H9 (cell line): ENCODE data around the gene MAGI1. TPM values are rescaled to one million over a fixed set of nuclear protein-coding genes. Genes with fewer than 3 reads are reported as not detected.

ENCODE experiments used
- DNase-seq: peaks from one replicate; pipeline ENCODE4 v3.0.0-alpha.2; 2017
- H2AFZ ChIP-seq: one replicate; pipeline ENCODE4 v1.6.1; 2013; ENCODE audit warnings: mild to moderate bottlenecking, low read length, control low read depth, moderate library complexity
- H2AK5ac ChIP-seq: 2 replicates; pipeline ENCODE4 v1.6.1; 2013; ENCODE audit warnings: low read length, control low read depth, mixed read lengths; ENCODE audit not compliant: insufficient read length
- H2BK120ac ChIP-seq: one replicate; pipeline ENCODE4 v1.6.1; 2013; ENCODE audit warnings: low read depth, mild to moderate bottlenecking, low read length, control low read depth, inconsistent platforms; ENCODE audit not compliant: poor library complexity, severe bottlenecking
- H2BK12ac ChIP-seq: 2 replicates; pipeline ENCODE4 v1.6.1; 2013; ENCODE audit warnings: low read length, control low read depth, mixed read lengths, low read depth; ENCODE audit not compliant: insufficient read length
- H2BK15ac ChIP-seq: 2 replicates; pipeline ENCODE4 v1.6.1; 2013; ENCODE audit warnings: low read depth, low read length, control low read depth
- H2BK20ac ChIP-seq: one replicate; pipeline ENCODE4 v1.6.1; 2013; ENCODE audit warnings: low read depth, mild to moderate bottlenecking, low read length, control low read depth, inconsistent platforms; ENCODE audit not compliant: poor library complexity, severe bottlenecking
- H2BK5ac ChIP-seq: 2 replicates; pipeline ENCODE4 v1.6.1; 2013; ENCODE audit warnings: low read length, control low read depth, mixed read lengths; ENCODE audit not compliant: insufficient read length
- H3K14ac ChIP-seq: 2 replicates; pipeline ENCODE4 v1.6.1; 2013; ENCODE audit warnings: low read length, control low read depth; ENCODE audit not compliant: insufficient read depth
- H3K18ac ChIP-seq: 2 replicates; pipeline ENCODE4 v1.6.1; 2013; ENCODE audit warnings: low read depth, mild to moderate bottlenecking, mixed read lengths, low read length, control low read depth; ENCODE audit not compliant: insufficient read length
- H3K23ac ChIP-seq: 2 replicates; pipeline ENCODE4 v1.6.1; 2013; ENCODE audit warnings: low read length, control low read depth, mixed read lengths, low read depth; ENCODE audit not compliant: insufficient read length
- H3K23me2 ChIP-seq: 2 replicates; pipeline ENCODE4 v1.6.1; 2013; ENCODE audit warnings: low read depth, mild to moderate bottlenecking, mixed read lengths, low read length, control low read depth; ENCODE audit not compliant: insufficient read length, poor library complexity, severe bottlenecking
- H3K27ac ChIP-seq: 2 replicates; pipeline ENCODE4 v1.5.1; 2013; ENCODE audit warnings: low read length, control low read depth, mixed read lengths, low read depth; ENCODE audit not compliant: insufficient read length
- H3K27me3 ChIP-seq: 2 replicates; pipeline ENCODE4 v1.6.1; 2013; ENCODE audit warnings: low read length, control low read depth, inconsistent platforms; ENCODE audit not compliant: insufficient read depth
- H3K4ac ChIP-seq: 2 replicates; pipeline ENCODE4 v1.6.1; 2013; ENCODE audit warnings: low read depth, mild to moderate bottlenecking, control low read depth, inconsistent platforms, low read length, moderate library complexity
- H3K4me1 ChIP-seq: 2 replicates; pipeline ENCODE4 v1.6.1; 2013; ENCODE audit warnings: low read length, control low read depth, inconsistent platforms; ENCODE audit not compliant: insufficient read depth
- H3K4me2 ChIP-seq: 2 replicates; pipeline ENCODE4 v1.6.1; 2013; ENCODE audit warnings: low read length, control low read depth, mixed read lengths; ENCODE audit not compliant: insufficient read length, insufficient read depth
- H3K56ac ChIP-seq: 2 replicates; pipeline ENCODE4 v1.6.1; 2013; ENCODE audit warnings: low read depth, mild to moderate bottlenecking, mixed read lengths, low read length, control low read depth; ENCODE audit not compliant: insufficient read length
- H3K79me1 ChIP-seq: 2 replicates; pipeline ENCODE4 v1.6.1; 2013; ENCODE audit warnings: low read depth, mild to moderate bottlenecking, moderate library complexity, low read length, control low read depth, inconsistent platforms; ENCODE audit not compliant: insufficient read depth, poor library complexity, severe bottlenecking
- H3K79me2 ChIP-seq: 2 replicates; pipeline ENCODE4 v1.6.1; 2013; ENCODE audit warnings: low read length, control low read depth, inconsistent platforms; ENCODE audit not compliant: insufficient read depth
- H3K9ac ChIP-seq: 2 replicates; pipeline ENCODE4 v1.6.1; 2013; ENCODE audit warnings: low read length, control low read depth, mixed read lengths; ENCODE audit not compliant: insufficient read length; ENCODE audit errors: extremely low read depth
- H3K9me3 ChIP-seq: one replicate; pipeline ENCODE4 v1.6.1; 2013; ENCODE audit warnings: low read depth, low read length, inconsistent platforms; ENCODE audit not compliant: control insufficient read depth
- H3T11ph ChIP-seq: one replicate; pipeline ENCODE4 v1.6.1; 2013; ENCODE audit warnings: mild to moderate bottlenecking, low read length, control low read depth, inconsistent platforms
- H4K20me1 ChIP-seq: one replicate; pipeline ENCODE4 v1.6.1; 2013; ENCODE audit not compliant: control insufficient read depth, insufficient read length, insufficient read depth
- H4K5ac ChIP-seq: 2 replicates; pipeline ENCODE4 v1.6.1; 2013; ENCODE audit warnings: low read depth, mild to moderate bottlenecking, mixed read lengths, low read length, control low read depth; ENCODE audit not compliant: insufficient read length
- H4K8ac ChIP-seq: replicated peaks from 2 replicates; pipeline ENCODE4 v1.6.1; 2013; ENCODE audit warnings: low read length, control low read depth, mixed read lengths, low read depth; ENCODE audit not compliant: insufficient read length
- H4K91ac ChIP-seq: 2 replicates; pipeline ENCODE4 v1.6.1; 2013; ENCODE audit warnings: low read depth, mild to moderate bottlenecking, moderate library complexity, mixed read lengths, low read length, control low read depth; ENCODE audit not compliant: insufficient read length
- H3K27ac Mint-ChIP-seq, 3 experiments: 2 replicates in 2 of 3; 3 replicates in 1 of 3; pipeline ENCODE4 v1.8.0; 2020 to 2021; ENCODE audit warnings: mixed read lengths in 3 of 3, mild to moderate bottlenecking in 1 of 3, moderate library complexity in 1 of 3
- H3K27me3 Mint-ChIP-seq: 2 replicates; pipeline ENCODE4 v1.8.0; 2021; ENCODE audit warnings: low read depth, mild to moderate bottlenecking, moderate library complexity, mixed read lengths
- H3K36me3 Mint-ChIP-seq, 3 experiments: 2 replicates in 2 of 3; 3 replicates in 1 of 3; pipeline ENCODE4 v1.8.0; 2020 to 2021; ENCODE audit warnings: low read depth in 3 of 3, mixed read lengths in 3 of 3; ENCODE audit not compliant: insufficient read depth in 1 of 3
- H3K4me1 Mint-ChIP-seq, 2 experiments: 2 replicates each; pipeline ENCODE4 v1.8.0; 2020; ENCODE audit warnings: mixed read lengths in 2 of 2
- H3K4me3 Mint-ChIP-seq, 2 experiments: 2 replicates in 1 of 2; 3 replicates in 1 of 2; pipeline ENCODE4 v1.8.0; 2020 to 2021; ENCODE audit warnings: mild to moderate bottlenecking in 2 of 2, mixed read lengths in 2 of 2, moderate library complexity in 1 of 2
- H3K9me3 Mint-ChIP-seq, 2 experiments: 2 replicates in 1 of 2; 3 replicates in 1 of 2; pipeline ENCODE4 v1.8.0; 2020; ENCODE audit warnings: mild to moderate bottlenecking in 2 of 2, mixed read lengths in 2 of 2, moderate library complexity in 1 of 2
- WGBS: extraction: QIAGEN DNeasy Blood & Tissue Kit; methylation state at CpG from one replicate; pipeline ENCODE4 v1.1.7; 2013; ENCODE audit warnings: missing lambda C conversion rate, low lambda C conversion rate, mixed read lengths; ENCODE audit not compliant: insufficient read length; ENCODE audit errors: extremely low coverage; 5-methylcytosine and 5-hydroxymethylcytosine counted together
- total RNA-seq: library from RNA; stranded (reverse); gene quantifications from 2 replicates; pipeline ENCODE4 v1.2.1, GENCODE V29; 2021
- TF ChIP-seq, protein P1 (sequence below): fragments of 200-600 bp; sonication (generic); conservative IDR thresholded peaks from 3 replicates; pipeline ENCODE4 v1.8.0; 2021; ENCODE audit warnings: antibody characterized with exemption, mild to moderate bottlenecking

MAGI1 gene
- total RNA-seq, 1 experiment from 2014 or later, result 65.7 TPM

DNA sequence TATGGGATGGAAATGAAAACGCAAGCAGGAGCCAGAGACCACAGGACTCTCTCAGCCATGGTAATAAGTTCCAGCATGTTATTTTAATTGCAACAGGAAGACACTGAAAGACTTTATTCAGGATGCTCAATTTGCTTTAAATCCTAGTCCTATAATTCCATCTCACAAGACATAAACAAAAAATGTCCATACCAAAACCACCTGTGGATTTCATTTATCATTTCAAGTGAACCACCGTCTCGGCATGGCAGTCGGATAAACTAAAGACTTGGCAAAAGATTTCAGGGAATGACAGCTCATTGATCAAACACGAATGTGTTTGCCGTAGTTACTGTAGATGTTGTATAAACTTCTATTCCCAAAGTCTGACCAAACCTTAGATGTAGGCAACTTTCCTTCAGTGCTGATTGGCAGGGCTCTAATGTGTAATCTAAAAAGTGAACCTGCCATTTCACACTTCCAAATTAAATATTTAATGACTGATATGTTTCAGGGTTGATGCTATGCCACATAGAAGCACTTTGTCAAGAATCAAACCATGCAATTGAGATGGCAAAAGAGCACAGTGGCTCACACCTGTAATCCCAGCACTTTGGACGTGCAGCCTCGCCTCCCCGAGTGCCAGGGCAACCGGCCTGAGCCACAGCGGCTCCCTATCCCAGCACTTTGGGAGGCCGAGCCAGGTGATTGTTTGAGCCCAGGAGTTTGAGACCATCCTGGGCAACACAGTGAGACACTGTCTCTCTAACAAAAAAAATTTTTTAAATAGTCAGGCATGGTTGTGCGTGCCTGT, 331.7 kb downstream of the MAGI1 start:
- Histone ChIP-seq H3K27me3 (no peaks in the 10 kb centered on the region), H3K4me1 (peaks cover 2% of the 10 kb centered on the region), H2BK15ac (no peak overlapping the region), H2BK120ac (no peak overlapping the region), H3K79me2 (0 out of 2 replicates have a peak, but pooled peaks cover 1% of the 10 kb centered on the region), H2BK5ac (no peak overlapping the region), H2BK20ac (no peak overlapping the region), H3K18ac (no peak overlapping the region), H3K4ac (no peak overlapping the region), H3K23me2 (no peaks in the 10 kb centered on the region), H3K14ac (no peak overlapping the region), H4K8ac (no peak overlapping the region), H2BK12ac (no peak overlapping the region), H3K23ac (no peak overlapping the region), H3K9ac (no peak overlapping the region), H3K27ac (no peak overlapping the region), H3K9me3 (no peaks in the 10 kb centered on the region), H3K79me1 (no peaks in the 10 kb centered on the region), H3K4me2 (no peak overlapping the region), H3T11ph (no peak overlapping the region), H2AFZ (no peak overlapping the region), H4K20me1 (no peaks in the 10 kb centered on the region), H4K91ac (no peak overlapping the region), H3K56ac (no peak overlapping the region), H2AK5ac (no peak overlapping the region), H4K5ac (no peak overlapping the region)
- Mint-ChIP-seq H3K9me3 (no peaks in the 10 kb centered on the region), H3K4me3 (no peak overlapping the region), H3K4me1 (peaks cover 23 to 28% of the 10 kb centered on the region in 2 experiments), H3K36me3 (peaks cover 0 to 3% (median 0%) of the 10 kb centered on the region in 3 experiments; a peak in 2 of 7 replicates), H3K27me3 (no peaks in the 10 kb centered on the region), H3K27ac (0 out of 7 replicates have a peak overlapping the region, but pooled peaks of 1 of the 3 experiments have one; percentile 59)
- TF ChIP-seq, protein P1, sequence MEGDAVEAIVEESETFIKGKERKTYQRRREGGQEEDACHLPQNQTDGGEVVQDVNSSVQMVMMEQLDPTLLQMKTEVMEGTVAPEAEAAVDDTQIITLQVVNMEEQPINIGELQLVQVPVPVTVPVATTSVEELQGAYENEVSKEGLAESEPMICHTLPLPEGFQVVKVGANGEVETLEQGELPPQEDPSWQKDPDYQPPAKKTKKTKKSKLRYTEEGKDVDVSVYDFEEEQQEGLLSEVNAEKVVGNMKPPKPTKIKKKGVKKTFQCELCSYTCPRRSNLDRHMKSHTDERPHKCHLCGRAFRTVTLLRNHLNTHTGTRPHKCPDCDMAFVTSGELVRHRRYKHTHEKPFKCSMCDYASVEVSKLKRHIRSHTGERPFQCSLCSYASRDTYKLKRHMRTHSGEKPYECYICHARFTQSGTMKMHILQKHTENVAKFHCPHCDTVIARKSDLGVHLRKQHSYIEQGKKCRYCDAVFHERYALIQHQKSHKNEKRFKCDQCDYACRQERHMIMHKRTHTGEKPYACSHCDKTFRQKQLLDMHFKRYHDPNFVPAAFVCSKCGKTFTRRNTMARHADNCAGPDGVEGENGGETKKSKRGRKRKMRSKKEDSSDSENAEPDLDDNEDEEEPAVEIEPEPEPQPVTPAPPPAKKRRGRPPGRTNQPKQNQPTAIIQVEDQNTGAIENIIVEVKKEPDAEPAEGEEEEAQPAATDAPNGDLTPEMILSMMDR, result no peak
- no CpG with 5 or more reads among the region's 13 CpGs for WGBS
- DNase-seq, result no peak
